Mammary epithelial cell (primary cell): ENCODE data around the gene INSYN2B.

Experiments
- EZH2 ChIP-seq: IDR thresholded peaks from 2 replicates; pipeline ENCODE4 v1.6.1; 2012; ENCODE audit warnings: low read length, inconsistent platforms, borderline replicate concordance
- TF ChIP-seq, protein P1 (sequence below), 2 donors: IDR thresholded peaks in 1 of 2; conservative IDR thresholded peaks in 1 of 2; 2 replicates each; pipeline ENCODE4 v1.5.1; 2011 to 2012; ENCODE audit warnings: inconsistent platforms in 2 of 2, low read length in 2 of 2, mild to moderate bottlenecking in 2 of 2, control low read depth in 1 of 2, low read depth in 1 of 2; ENCODE audit not compliant: insufficient read depth in 1 of 2; ENCODE audit errors: extremely low read depth in 1 of 2

DNA sequence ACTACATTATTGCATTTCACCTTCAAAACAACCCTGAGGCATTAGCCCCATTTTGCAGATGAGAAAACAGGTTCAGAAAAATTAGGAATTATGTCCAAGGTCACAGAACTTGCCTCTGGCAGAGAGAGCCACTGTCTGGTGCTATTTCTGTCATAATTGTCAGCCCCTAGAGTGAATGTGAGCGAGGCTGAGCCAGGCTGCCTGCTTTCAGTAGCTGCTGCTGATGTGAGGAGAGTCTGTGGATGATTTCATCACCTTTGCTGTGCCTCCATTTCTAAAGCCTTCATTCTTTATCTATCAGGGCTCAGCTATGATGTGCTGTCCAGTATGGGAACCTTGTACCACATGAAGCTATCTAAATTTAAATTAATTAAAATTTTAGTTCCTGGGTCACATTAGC, 71.4 kb downstream of the INSYN2B start:
- TF ChIP-seq, protein P1, sequence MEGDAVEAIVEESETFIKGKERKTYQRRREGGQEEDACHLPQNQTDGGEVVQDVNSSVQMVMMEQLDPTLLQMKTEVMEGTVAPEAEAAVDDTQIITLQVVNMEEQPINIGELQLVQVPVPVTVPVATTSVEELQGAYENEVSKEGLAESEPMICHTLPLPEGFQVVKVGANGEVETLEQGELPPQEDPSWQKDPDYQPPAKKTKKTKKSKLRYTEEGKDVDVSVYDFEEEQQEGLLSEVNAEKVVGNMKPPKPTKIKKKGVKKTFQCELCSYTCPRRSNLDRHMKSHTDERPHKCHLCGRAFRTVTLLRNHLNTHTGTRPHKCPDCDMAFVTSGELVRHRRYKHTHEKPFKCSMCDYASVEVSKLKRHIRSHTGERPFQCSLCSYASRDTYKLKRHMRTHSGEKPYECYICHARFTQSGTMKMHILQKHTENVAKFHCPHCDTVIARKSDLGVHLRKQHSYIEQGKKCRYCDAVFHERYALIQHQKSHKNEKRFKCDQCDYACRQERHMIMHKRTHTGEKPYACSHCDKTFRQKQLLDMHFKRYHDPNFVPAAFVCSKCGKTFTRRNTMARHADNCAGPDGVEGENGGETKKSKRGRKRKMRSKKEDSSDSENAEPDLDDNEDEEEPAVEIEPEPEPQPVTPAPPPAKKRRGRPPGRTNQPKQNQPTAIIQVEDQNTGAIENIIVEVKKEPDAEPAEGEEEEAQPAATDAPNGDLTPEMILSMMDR (conservative IDR thresholded peaks at IDR 0.05 in 1 of 2, IDR thresholded peaks at IDR 0.05 in 1 of 2; ENCODE audit: extremely low read depth in 1 of 2, insufficient read depth in 1 of 2, low read depth in 1 of 2, low read length in 2 of 2) = no peak
- no peak for TF ChIP-seq EZH2
